IMR-90 (cell line): ENCODE measurements around the gene SPIN1. TPM values are rescaled to one million over a fixed set of nuclear protein-coding genes. Genes with fewer than 3 reads are reported as not detected.
A peak's percentile ranks its signal among the peaks of the same experiment; 100 is the strongest.

Source experiments
- ATAC-seq: fragments of 200-7000 bp; cut with Tn5 transposase; 2 replicates; pipeline ENCODE4 v1.9.1; 2020; ENCODE audit warnings: low read depth, mild to moderate bottlenecking, moderate library complexity
- BruUV-seq: library from RNA; stranded (reverse); fragments of 400-500 nt; replicated peaks from 2 replicates; lab custom pipeline; 2021; lab: Mats Ljungman, UMichigan
- CTCF ChIA-PET: fragments of 300-600 bp; formaldehyde crosslinking; extraction: SDS; loops from one replicate; lab custom pipeline; 2021; ENCODE audit warnings: antibody characterized with exemption; lab: Yijun Ruan, JAX
- POLR2A ChIA-PET: fragments of 300-600 bp; sonication (Branson Sonifier 250); formaldehyde crosslinking; loops from one replicate; lab custom pipeline; 2022; ENCODE audit warnings: antibody characterized with exemption; ENCODE audit not compliant: unreplicated experiment; lab: Charles Lee
- DNase-seq: peaks from one replicate; pipeline ENCODE4 v3.0.0; 2013
- H2AFZ ChIP-seq: replicated peaks from 2 replicates; pipeline ENCODE3; 2013; ENCODE audit warnings: low read length, mild to moderate bottlenecking; ENCODE audit not compliant: poor library complexity
- H2AK5ac ChIP-seq: 2 replicates; pipeline ENCODE4 v1.6.1; 2013; ENCODE audit warnings: low read depth, low read length, inconsistent platforms
- H2AK9ac ChIP-seq: replicated peaks from 2 replicates; pipeline ENCODE3; 2013; ENCODE audit warnings: mild to moderate bottlenecking, low read depth, low read length, moderate library complexity; ENCODE audit not compliant: poor library complexity
- H2BK120ac ChIP-seq: 2 replicates; pipeline ENCODE4 v1.6.1; 2013; ENCODE audit warnings: low read depth, low read length, inconsistent platforms
- H2BK15ac ChIP-seq: 3 replicates; pipeline ENCODE4 v1.6.1; 2013; ENCODE audit warnings: low read depth, low read length, inconsistent platforms
- H2BK20ac ChIP-seq: 2 replicates; pipeline ENCODE4 v1.6.1; 2013; ENCODE audit warnings: low read depth, mild to moderate bottlenecking, inconsistent platforms, low read length, moderate library complexity
- H2BK5ac ChIP-seq: 2 replicates; pipeline ENCODE4 v1.6.1; 2013; ENCODE audit warnings: mild to moderate bottlenecking, low read depth, low read length, inconsistent platforms; ENCODE audit not compliant: poor library complexity, severe bottlenecking
- H3K14ac ChIP-seq: replicated peaks from 2 replicates; pipeline ENCODE4 v1.6.1; 2013; ENCODE audit warnings: low read depth, low read length, inconsistent platforms
- H3K18ac ChIP-seq: 2 replicates; pipeline ENCODE4 v1.6.1; 2013; ENCODE audit warnings: low read depth, low read length, control low read depth
- H3K23ac ChIP-seq: 2 replicates; pipeline ENCODE4 v1.6.1; 2013; ENCODE audit warnings: low read depth, low read length, inconsistent platforms
- H3K27ac ChIP-seq: 2 replicates; pipeline ENCODE4 v1.5.1; 2013; ENCODE audit warnings: mild to moderate bottlenecking, control low read depth, low read length; ENCODE audit not compliant: insufficient read depth
- H3K27me3 ChIP-seq: 2 replicates; pipeline ENCODE4 v1.6.1; 2013; ENCODE audit warnings: low read length; ENCODE audit not compliant: control insufficient read depth, insufficient read depth
- H3K36me3 ChIP-seq: 2 replicates; pipeline ENCODE4 v1.6.1; 2013; ENCODE audit warnings: low read length, mixed read lengths; ENCODE audit not compliant: control insufficient read depth, insufficient read depth
- H3K4ac ChIP-seq: 2 replicates; pipeline ENCODE4 v1.6.1; 2013; ENCODE audit warnings: low read depth, low read length, inconsistent platforms
- H3K4me1 ChIP-seq: 2 replicates; pipeline ENCODE4 v1.6.1; 2013; ENCODE audit warnings: low read length, mixed read lengths; ENCODE audit not compliant: control insufficient read depth, insufficient read depth
- H3K4me2 ChIP-seq: 2 replicates; pipeline ENCODE4 v1.6.1; 2013; ENCODE audit warnings: low read depth, mild to moderate bottlenecking, control low read depth, low read length, moderate library complexity
- H3K4me3 ChIP-seq: 2 replicates; pipeline ENCODE4 v1.5.1; 2013; ENCODE audit warnings: low read depth, mild to moderate bottlenecking, control low read depth, low read length, moderate library complexity; ENCODE audit not compliant: insufficient read depth
- H3K56ac ChIP-seq: 2 replicates; pipeline ENCODE4 v1.6.1; 2013; ENCODE audit warnings: low read length, inconsistent platforms; ENCODE audit not compliant: insufficient read depth; ENCODE audit errors: extremely low read depth
- H3K79me1 ChIP-seq, 2 experiments: 2 replicates each; pipeline ENCODE4 v1.6.1; 2013; ENCODE audit warnings: low read length in 2 of 2, inconsistent platforms in 1 of 2, low read depth in 1 of 2
- H3K9ac ChIP-seq: 2 replicates; pipeline ENCODE4 v1.6.1; 2013; ENCODE audit warnings: low read depth, low read length, control low read depth
- H3K9me1 ChIP-seq: 2 replicates; pipeline ENCODE4 v1.6.1; 2013; ENCODE audit warnings: low read length, inconsistent platforms; ENCODE audit not compliant: insufficient read depth
- H3K9me3 ChIP-seq: 2 replicates; pipeline ENCODE4 v1.6.1; 2013; ENCODE audit warnings: low read length; ENCODE audit not compliant: control insufficient read depth, insufficient read depth
- H4K20me1 ChIP-seq: 2 replicates; pipeline ENCODE4 v1.6.1; 2013; ENCODE audit warnings: low read length, inconsistent platforms; ENCODE audit not compliant: insufficient read depth
- H4K5ac ChIP-seq: 2 replicates; pipeline ENCODE4 v1.6.1; 2013; ENCODE audit warnings: mild to moderate bottlenecking, low read depth, low read length, control low read depth
- H4K8ac ChIP-seq, 2 experiments: 2 replicates each; pipeline ENCODE4 v1.6.1; 2013; ENCODE audit warnings: low read depth in 2 of 2, low read length in 2 of 2, control low read depth in 1 of 2, inconsistent platforms in 1 of 2
- H4K91ac ChIP-seq: 2 replicates; pipeline ENCODE4 v1.6.1; 2013; ENCODE audit warnings: low read depth, low read length, inconsistent platforms; ENCODE audit not compliant: insufficient read depth
- BHLHE40 ChIP-seq: fragments of 150-350 bp; IDR thresholded peaks from 2 replicates; pipeline ENCODE4 v1.6.1; 2016; ENCODE audit warnings: mild to moderate bottlenecking, low read depth, low read length
- CEBPB ChIP-seq: IDR thresholded peaks from 2 replicates; pipeline ENCODE4 v1.6.1; 2012; ENCODE audit warnings: low read depth, low read length, improper control_type of control experiment
- CHD1 ChIP-seq: IDR thresholded peaks from 2 replicates; pipeline ENCODE4 v1.6.1; 2012; ENCODE audit warnings: low read depth, low read length, improper control_type of control experiment
- CTCF ChIP-seq: conservative IDR thresholded peaks from 2 replicates; pipeline ENCODE4 v1.5.1; 2012; ENCODE audit warnings: mild to moderate bottlenecking, low read depth, low read length, improper control_type of control experiment
- ELK1 ChIP-seq: fragments of 150-350 bp; IDR thresholded peaks from 2 replicates; pipeline ENCODE4 v1.6.1; 2016; ENCODE audit warnings: low read depth, mild to moderate bottlenecking, low read length, moderate library complexity, borderline replicate concordance
- FOS ChIP-seq: fragments of 150-350 bp; IDR thresholded peaks from 2 replicates; pipeline ENCODE4 v1.6.1; 2016; ENCODE audit warnings: low read depth, low read length
- MAFK ChIP-seq: IDR thresholded peaks from 2 replicates; pipeline ENCODE4 v1.6.1; 2012; ENCODE audit warnings: low read depth, low read length, improper control_type of control experiment
- MAZ ChIP-seq: IDR thresholded peaks from 2 replicates; pipeline ENCODE4 v1.6.1; 2012; ENCODE audit warnings: low read depth, mild to moderate bottlenecking, low read length, improper control_type of control experiment, moderate library complexity, borderline replicate concordance
- MXI1 ChIP-seq: IDR thresholded peaks from 2 replicates; pipeline ENCODE4 v1.6.1; 2012; ENCODE audit warnings: low read depth, mild to moderate bottlenecking, low read length, moderate library complexity, borderline replicate concordance
- NFE2L2 ChIP-seq: fragments of 150-350 bp; IDR thresholded peaks from 2 replicates; pipeline ENCODE4 v1.6.1; 2016; ENCODE audit warnings: low read depth, mild to moderate bottlenecking, low read length
- POLR2A ChIP-seq: IDR thresholded peaks from 2 replicates; pipeline ENCODE4 v1.6.1; 2012; ENCODE audit warnings: mild to moderate bottlenecking, low read depth, low read length
- RAD21 ChIP-seq: IDR thresholded peaks from 2 replicates; pipeline ENCODE4 v1.6.1; 2012; ENCODE audit warnings: low read length, improper control_type of control experiment
- RCOR1 ChIP-seq: IDR thresholded peaks from 2 replicates; pipeline ENCODE4 v1.6.1; 2012; ENCODE audit warnings: mild to moderate bottlenecking, low read length, improper control_type of control experiment; ENCODE audit not compliant: insufficient replicate concordance
- RFX5 ChIP-seq: IDR thresholded peaks from 2 replicates; pipeline ENCODE4 v1.8.0; 2012; ENCODE audit warnings: low read depth, mild to moderate bottlenecking, low read length, moderate library complexity
- SMC3 ChIP-seq: fragments of 150-350 bp; IDR thresholded peaks from 2 replicates; pipeline ENCODE4 v1.6.1; 2016; ENCODE audit warnings: low read depth, mild to moderate bottlenecking, antibody characterized with exemption, low read length, moderate library complexity
- USF2 ChIP-seq: fragments of 150-350 bp; IDR thresholded peaks from 2 replicates; pipeline ENCODE4 v1.6.1; 2017; ENCODE audit warnings: mild to moderate bottlenecking, antibody characterized with exemption, low read length, low read depth
- WGBS, 2 experiments: methylation state at CpG; one replicate each; pipeline versions ENCODE4 v1.1.5 to v1.1.7; 2013; ENCODE audit warnings: missing lambda C conversion rate in 2 of 2; ENCODE audit not compliant: insufficient read length in 1 of 2; ENCODE audit errors: extremely low coverage in 2 of 2; 5-methylcytosine and 5-hydroxymethylcytosine counted together
- dilution Hi-C: fragments of 300-500 bp; cut with HindIII; formaldehyde crosslinking; loops from one replicate; pipeline ENCODE4 v1.14.3; 2018; ENCODE audit warnings: low sequenced_read_pairs; ENCODE audit not compliant: unreplicated experiment
- in situ Hi-C: fragments of 300-500 bp; cut with MboI; formaldehyde crosslinking; loops from 3 replicates; pipeline ENCODE4 v1.14.3; 2019; ENCODE audit warnings: low sequenced_read_pairs, inconsistent platforms, mixed read lengths
- intact Hi-C: fragments of 100-400 bp; cut with micrococcal nuclease; formaldehyde crosslinking; loops from 2 replicates; pipeline ENCODE4 v1.10.0; 2022
- polyA plus RNA-seq, 3 experiments: library from polyadenylated mRNA; depleted of rRNA; stranded (reverse); fragments of >200 nt; gene quantifications; 2 replicates each; pipeline ENCODE4 v1.2.3, GENCODE V29; 2012; ENCODE audit warnings: low replicate concordance in 1 of 3
- total RNA-seq: library from RNA; depleted of rRNA; stranded (reverse); fragments of >200 nt; gene quantifications from 2 replicates; pipeline ENCODE4 v1.2.3, GENCODE V29; 2012

SPIN1 gene
- total and polyA plus RNA-seq, 2 of the 4 experiments (the other 2 are of a cell fraction) = 63.3 to 141 TPM

- no peak for TF ChIP-seq USF2
- no peak for TF ChIP-seq CTCF
- TF ChIP-seq RCOR1 = no peak
- TF ChIP-seq POLR2A = no peak
- no peak for TF ChIP-seq CEBPB
- TF ChIP-seq BHLHE40 = no peak
- no peak for TF ChIP-seq RFX5
- no peak for TF ChIP-seq RAD21
- TF ChIP-seq MAFK = no peak
- no peak for TF ChIP-seq MAZ
- no peak for TF ChIP-seq MXI1
- TF ChIP-seq NFE2L2 = no peak
- TF ChIP-seq CHD1 = no peak
- no peak for TF ChIP-seq FOS
- TF ChIP-seq ELK1 = no peak
- TF ChIP-seq SMC3 = no peak
- peak overlapping the region in 1 of 2 experiments; percentile 73; a peak in 1 of 4 replicates for H4K8ac ChIP-seq
- H3K36me3 ChIP-seq = no peaks in the 10 kb centered on the region
- DNase-seq = no peak
- peak overlapping the region; percentile 89 for H2BK120ac ChIP-seq
- no peak overlapping the region for H3K4me3 ChIP-seq
- no peak for ATAC-seq
- ChIA-PET CTCF (no interaction called here), POLR2A (no interaction called here)
- H3K27me3 ChIP-seq = no peaks in the 10 kb centered on the region
- in situ Hi-C loops (no loop called here), intact Hi-C loops (no loop called here), dilution Hi-C loops (no loop called here)
- peak overlapping the region; percentile 34; the same call in 2 of the 3 replicates for H2BK15ac ChIP-seq
- H3K56ac ChIP-seq = no peak overlapping the region
- no peak overlapping the region for H3K23ac ChIP-seq
- peak overlapping the region; percentile 95 for H2AK5ac ChIP-seq
- BruUV-seq = no TSS peak
- H3K27ac ChIP-seq = no peak overlapping the region
- no peak overlapping the region for H4K5ac ChIP-seq
- H4K91ac ChIP-seq = peak overlapping the region; percentile 66
- no peak overlapping the region for H2AK9ac ChIP-seq
- H4K20me1 ChIP-seq = no peaks in the 10 kb centered on the region
- H3K4me2 ChIP-seq = no peak overlapping the region
- H3K9me3 ChIP-seq = no peaks in the 10 kb centered on the region
- peak overlapping the region; percentile 61 for H3K14ac ChIP-seq
- H3K79me1 ChIP-seq = peaks cover under 1 to 21% of the 10 kb centered on the region in 2 experiments; a peak in 3 of 4 replicates
- peaks cover 9% of the 10 kb centered on the region for H3K4me1 ChIP-seq
- peaks cover 14% of the 10 kb centered on the region; the same call in 1 of the 2 replicates for H3K9me1 ChIP-seq
- H2AFZ ChIP-seq = peak overlapping the region; percentile 0
- no peak overlapping the region for H3K18ac ChIP-seq
- H2BK20ac ChIP-seq = peak overlapping the region; percentile 78
- peak overlapping the region; percentile 94 for H3K4ac ChIP-seq
- H2BK5ac ChIP-seq = peak overlapping the region; percentile 56
- no CpG with 5 or more reads among the region's 4 CpGs for WGBS, 2 experiments
- no peak overlapping the region for H3K9ac ChIP-seq
These were observed 134.1 kb downstream of the SPIN1 start for GRCh38 chr9:88522360-88522759.
